ENCODE measurements around the gene ZNF627. TPM values are rescaled to one million over a fixed set of nuclear protein-coding genes. Genes with fewer than 3 reads are reported as not detected.

The ZNF627 gene
- 64.2 TPM for total RNA-seq

DNA sequence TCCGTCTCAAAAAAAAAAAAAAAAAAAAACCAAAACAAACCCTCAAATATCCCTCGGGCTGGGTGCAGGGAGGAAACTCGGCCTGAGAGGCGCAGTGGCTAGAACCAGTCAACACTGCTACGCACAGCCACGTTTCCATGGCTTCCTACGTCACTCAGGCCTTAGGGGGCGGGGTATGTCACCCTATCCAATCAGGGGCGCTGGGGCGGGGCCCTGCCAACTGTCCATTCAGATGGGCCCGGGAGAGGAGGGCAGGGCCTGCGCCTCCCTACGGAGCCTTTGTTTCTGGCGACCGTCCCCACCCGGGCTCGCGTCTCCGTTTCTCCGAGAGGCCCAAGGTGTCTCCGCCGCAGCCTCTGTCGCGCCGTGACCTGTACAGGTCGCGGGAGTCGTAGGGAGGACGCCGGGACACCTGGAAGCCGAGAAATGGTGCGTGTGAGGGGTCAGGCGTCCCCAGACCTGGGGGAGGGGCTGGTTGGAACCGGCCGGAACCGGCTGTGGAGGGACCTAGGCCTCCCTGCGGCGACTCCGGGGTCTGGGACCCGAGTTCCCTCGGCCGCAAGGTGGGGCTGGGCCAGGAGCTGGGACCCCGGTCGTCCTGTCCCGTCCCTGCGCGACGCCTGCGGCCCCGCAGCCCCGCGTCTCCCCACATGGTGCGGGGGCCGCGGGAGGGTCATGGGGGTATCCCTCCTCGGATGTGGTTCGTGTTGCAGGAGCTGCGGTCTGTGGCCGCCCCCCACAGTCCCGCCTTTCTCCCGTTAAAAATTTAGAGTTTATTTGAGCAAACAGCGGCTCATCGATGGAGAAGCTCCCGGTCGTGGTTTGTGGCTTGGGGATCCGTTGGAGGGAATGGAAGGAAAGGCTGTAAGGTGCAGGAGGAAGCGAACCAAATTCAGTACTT lies at the start of gene ZNF627:
Gene ZNF627, plus strand, starts transcription at position 282 of the 901 bp plus-strand sequence. Its CDS starts 145 bp downstream, at position 427.

GRCh38 chr19:11558881-11559828 lies 38.1 kb upstream of the ZNF627 start, which contains the start of gene ELOF1:
TSS of gene ELOF1 (minus strand) at chr19:11559230. CDS start at chr19:11554347, 4,883 bp downstream.

GRCh38 chr19:11577451-11578257 lies 19.6 kb upstream of the ZNF627 start, which contains the start of gene ACP5:
TSS of gene ACP5 (minus strand) at chr19:11577645. CDS start at chr19:11577317, 328 bp downstream.

Other genes starting within 250 kb of the ZNF627 start
- gene PLPPR2, start 242.1 kb upstream of the ZNF627 start, total RNA-seq: 48.5 TPM
- gene SWSAP1, start 222.8 kb upstream of the ZNF627 start, total RNA-seq: 0.94 TPM
- gene EPOR, start 213.2 kb upstream of the ZNF627 start, total RNA-seq: 5.0 TPM
- not detected for gene RGL3, start 178.2 kb upstream of the ZNF627 start, total RNA-seq
- gene ODAD3, start 162.4 kb upstream of the ZNF627 start, total RNA-seq: 0.63 TPM
- gene PRKCSH, start 161.8 kb upstream of the ZNF627 start, total RNA-seq: 88.0 TPM
- gene ELAVL3, start 116.4 kb upstream of the ZNF627 start, total RNA-seq: 198 TPM
- 17.8 TPM for gene ZNF653, start 91.6 kb upstream of the ZNF627 start, total RNA-seq
- 31.9 TPM for gene ECSIT, start 68.3 kb upstream of the ZNF627 start, total RNA-seq
- gene CNN1, start 58.6 kb upstream of the ZNF627 start, total RNA-seq: not detected
- 20.0 TPM for gene ELOF1, start 38.3 kb upstream of the ZNF627 start, total RNA-seq
- gene ACP5, start 19.8 kb upstream of the ZNF627 start, total RNA-seq: not detected
- 15.7 TPM for gene ZNF823, start 141.5 kb downstream of the ZNF627 start, total RNA-seq
- 48.8 TPM for gene ZNF441, start 169.5 kb downstream of the ZNF627 start, total RNA-seq
- gene ZNF491, start 201.0 kb downstream of the ZNF627 start, total RNA-seq: 18.5 TPM
- 31.6 TPM for gene ZNF440, start 216.8 kb downstream of the ZNF627 start, total RNA-seq

Data from parietal lobe (tissue), 1 donor.